GM12878 (cell line): Measurements from ENCODE around the gene PSMD13. TPM values are rescaled to one million over a fixed set of nuclear protein-coding genes. Genes with fewer than 3 reads are reported as not detected.

Source experiments
- ATF7 ChIP-seq: fragments of 450-650 bp; IDR thresholded peaks from 2 replicates; pipeline ENCODE4 v1.6.1; 2016; ENCODE audit warnings: low read depth, mild to moderate bottlenecking
- BCL11A ChIP-seq: IDR thresholded peaks from 2 replicates; pipeline ENCODE4 v1.6.1; 2011; ENCODE audit warnings: low read depth, low read length
- BMI1 ChIP-seq: fragments of 450-650 bp; IDR thresholded peaks from 2 replicates; pipeline ENCODE4 v1.6.1; 2016; ENCODE audit warnings: mild to moderate bottlenecking, moderate library complexity, borderline replicate concordance
- CHD1 ChIP-seq: IDR thresholded peaks from 2 replicates; pipeline ENCODE4 v1.6.1; 2012; ENCODE audit warnings: low read depth, low read length, improper control_type of control experiment
- EZH2 ChIP-seq: IDR thresholded peaks from 2 replicates; pipeline ENCODE4 v1.6.1; 2012; ENCODE audit warnings: low read depth, mild to moderate bottlenecking, control low read depth, inconsistent platforms, low read length, borderline replicate concordance; ENCODE audit not compliant: control insufficient read depth
- GATAD2B ChIP-seq: fragments of 450-650 bp; conservative IDR thresholded peaks from 2 replicates; pipeline ENCODE4 v1.6.1; 2017; ENCODE audit warnings: low read depth, mild to moderate bottlenecking, moderate library complexity
- HCFC1 ChIP-seq: fragments of 150-350 bp; IDR thresholded peaks from 2 replicates; pipeline ENCODE4 v1.6.1; 2014; ENCODE audit warnings: low read length
- HSF1 ChIP-seq: fragments of 150-350 bp; IDR thresholded peaks from 2 replicates; pipeline ENCODE4 v1.6.1; 2014; ENCODE audit warnings: mild to moderate bottlenecking, low read depth, low read length
- MYB ChIP-seq: fragments of 150-350 bp; IDR thresholded peaks from 2 replicates; pipeline ENCODE4 v1.6.1; 2014; ENCODE audit warnings: mild to moderate bottlenecking, low read depth, low read length, borderline replicate concordance
- PML ChIP-seq: IDR thresholded peaks from 2 replicates; pipeline ENCODE4 v1.6.1; 2012; ENCODE audit warnings: low read length, inconsistent platforms
- RB1 ChIP-seq: fragments of 450-650 bp; formaldehyde crosslinking; IDR thresholded peaks from 2 replicates; pipeline ENCODE4 v1.6.1; 2017; ENCODE audit warnings: mild to moderate bottlenecking, borderline replicate concordance
- RELB ChIP-seq: fragments of 450-650 bp; IDR thresholded peaks from 2 replicates; pipeline ENCODE4 v1.6.1; 2017; ENCODE audit warnings: low read depth, mild to moderate bottlenecking, moderate library complexity
- SIN3A ChIP-seq: IDR thresholded peaks from 2 replicates; pipeline ENCODE4 v1.6.1; 2012; ENCODE audit warnings: low read depth, low read length, improper control_type of control experiment
- SIX5 ChIP-seq: IDR thresholded peaks from 2 replicates; pipeline ENCODE4 v1.6.1; 2011; ENCODE audit warnings: mild to moderate bottlenecking, low read depth, low read length, moderate library complexity; ENCODE audit not compliant: severe bottlenecking
- SKIL ChIP-seq: fragments of 450-650 bp; IDR thresholded peaks from 2 replicates; pipeline ENCODE4 v1.6.1; 2017; ENCODE audit warnings: mild to moderate bottlenecking, low read depth, inconsistent platforms; ENCODE audit not compliant: poor library complexity, severe bottlenecking
- SMAD1 ChIP-seq: fragments of 450-650 bp; IDR thresholded peaks from 2 replicates; pipeline ENCODE4 v1.6.1; 2018; ENCODE audit warnings: mild to moderate bottlenecking, low read depth; ENCODE audit not compliant: partially characterized antibody
- SUPT20H ChIP-seq: IDR thresholded peaks from 2 replicates; pipeline ENCODE4 v1.6.1; 2011; ENCODE audit warnings: low read depth, mild to moderate bottlenecking, low read length, moderate library complexity, borderline replicate concordance; ENCODE audit not compliant: control insufficient read depth
- TCF7 ChIP-seq: IDR thresholded peaks from 2 replicates; pipeline ENCODE4 v1.6.1; 2014; ENCODE audit warnings: antibody characterized with exemption, borderline replicate concordance
- YY1 ChIP-seq: IDR thresholded peaks from 2 replicates; pipeline ENCODE4 v1.6.1; 2011; ENCODE audit warnings: low read depth, mild to moderate bottlenecking, low read length
- ZBTB40 ChIP-seq: fragments of 450-650 bp; IDR thresholded peaks from 2 replicates; pipeline ENCODE4 v1.6.1; 2016; ENCODE audit warnings: mild to moderate bottlenecking, moderate library complexity, borderline replicate concordance
- polyA plus RNA-seq, 11 experiments: library from polyadenylated mRNA; depleted of rRNA in 4 of 11; unstranded in 6 of 11; stranded (reverse) in 5 of 11; fragments of >200 nt; fragmentation: Nextera tagmentation in 4 of 11; fragmentation: Illumina TruSeq in 1 of 11; extraction: Ambion mirVana in 4 of 11; extraction: Trizol in 1 of 11; gene quantifications; 1 replicate in 1 of 11; 2 replicates in 10 of 11; pipeline versions ENCODE4 v1.2.1 to v1.2.3, GENCODE V29; 2011 to 2016; ENCODE audit warnings: inconsistent platforms in 2 of 11, missing spikeins in 2 of 11, low read depth in 1 of 11
- total RNA-seq, 4 experiments: library from RNA; depleted of rRNA in 3 of 4; stranded (reverse); fragments of >200 nt in 3 of 4; fragmentation: Illumina TruSeq in 1 of 4; extraction: Trizol in 1 of 4; gene quantifications; 2 replicates each; pipeline versions ENCODE4 v1.2.1 to v1.2.3, GENCODE V29; 2013 to 2021

Gene PSMD13
- total and polyA plus RNA-seq, 10 of the 15 experiments (the other 5 are each of a cell fraction or from before 2014, with no cell fraction given), result 141 to 303 (median 177) TPM

- TF ChIP-seq SKIL (no peak), YY1 (peak; percentile 85), RELB (peak; percentile 49; the same call in 1 of the 2 replicates), SIN3A (peak; percentile 91), BCL11A (no peak), SIX5 (peak; percentile 50), BMI1 (no peak; the same call in 1 of the 2 replicates), EZH2 (no peak), PML (no peak), TCF7 (no peak), SUPT20H (no peak), HCFC1 (peak; percentile 56), RB1 (peak; percentile 96), SMAD1 (no peak), ATF7 (no peak), GATAD2B (no peak; the same call in 1 of the 2 replicates), ZBTB40 (peak; percentile 90), MYB (no peak; the same call in 1 of the 2 replicates), CHD1 (no peak), HSF1 (no peak)
These were observed at the start of gene PSMD13 (continued) for GRCh38 chr11:236774-237767.
